ENCODE data around the gene NEU1.

Gene NEU1

GRCh38 chr6:31896493-31896855, 33.9 kb upstream of the NEU1 start:
- DNase-seq (ENCODE audit: low read depth) = no peak

- DNase-seq (ENCODE audit: low read depth) = no peak
Measured at GRCh38 chr6:31892821-31893220, 30.2 kb upstream of the NEU1 start.

- no peak for DNase-seq (ENCODE audit: low read depth)
Measured at GRCh38 chr6:31889331-31889972, 26.8 kb upstream of the NEU1 start.

- peak; percentile 44 for DNase-seq (ENCODE audit: low read depth)
Measured at GRCh38 chr6:31888276-31889258, 25.9 kb upstream of the NEU1 start.

GRCh38 chr6:31887173-31888007, 24.8 kb upstream of the NEU1 start:
- no peak for DNase-seq (ENCODE audit: low read depth)

GRCh38 chr6:31886541-31886991, 23.9 kb upstream of the NEU1 start:
- DNase-seq (ENCODE audit: low read depth) = no peak

- DNase-seq (ENCODE audit: low read depth) = no peak
Measured at GRCh38 chr6:31884528-31885035, 22.0 kb upstream of the NEU1 start.

- no peak for DNase-seq (ENCODE audit: low read depth)
Measured at GRCh38 chr6:31883676-31884075, 21.1 kb upstream of the NEU1 start.

GRCh38 chr6:31882344-31882743, 19.7 kb upstream of the NEU1 start:
- DNase-seq (ENCODE audit: low read depth) = no peak

GRCh38 chr6:31881136-31881859, 18.7 kb upstream of the NEU1 start:
- no peak for DNase-seq (ENCODE audit: low read depth)

- DNase-seq (ENCODE audit: low read depth) = no peak
Measured at GRCh38 chr6:31880616-31881015, 18.0 kb upstream of the NEU1 start.

- DNase-seq (ENCODE audit: low read depth) = no peak
Measured at GRCh38 chr6:31879901-31880300, 17.3 kb upstream of the NEU1 start.

- DNase-seq (ENCODE audit: low read depth) = no peak
Measured at GRCh38 chr6:31879143-31879542, 16.5 kb upstream of the NEU1 start.

- no peak for DNase-seq (ENCODE audit: low read depth)
Measured at GRCh38 chr6:31878726-31879125, 16.1 kb upstream of the NEU1 start, which contains the start of gene SLC44A4. Gene SLC44A4 (minus strand): TSS chr6:31878997. CDS start chr6:31878980, 17 bp downstream.

- no peak for DNase-seq (ENCODE audit: low read depth)
Measured at GRCh38 chr6:31878222-31878621, 15.6 kb upstream of the NEU1 start.

- DNase-seq (ENCODE audit: low read depth) = no peak
Measured at GRCh38 chr6:31877651-31878161, 15.1 kb upstream of the NEU1 start.

GRCh38 chr6:31877125-31877650, 14.6 kb upstream of the NEU1 start:
- no peak for DNase-seq (ENCODE audit: low read depth)

- DNase-seq (ENCODE audit: low read depth) = no peak
Measured at GRCh38 chr6:31876357-31876756, 13.7 kb upstream of the NEU1 start.

GRCh38 chr6:31875877-31876276, 13.3 kb upstream of the NEU1 start:
- no peak for DNase-seq (ENCODE audit: low read depth)

GRCh38 chr6:31874836-31875572, 12.4 kb upstream of the NEU1 start:
- no peak for DNase-seq (ENCODE audit: low read depth)
